Neuronal stem cell (in vitro differentiated cells): ENCODE measurements around the gene MTERF2.

Source experiments
- DNase-seq: peaks from one replicate; pipeline ENCODE4 v3.0.0-alpha.2; 2013; ENCODE audit warnings: low spot score
- H2AFZ ChIP-seq: one replicate; pipeline ENCODE4 v1.6.1; 2013; ENCODE audit warnings: mild to moderate bottlenecking, low read length, inconsistent platforms
- H2AK5ac ChIP-seq: 2 replicates; pipeline ENCODE4 v1.6.1; 2013; ENCODE audit warnings: low read depth, mild to moderate bottlenecking, inconsistent platforms, low read length, moderate library complexity, mixed read lengths
- H2BK120ac ChIP-seq: 2 replicates; pipeline ENCODE4 v1.6.1; 2013; ENCODE audit warnings: low read depth, mild to moderate bottlenecking, inconsistent platforms, low read length, moderate library complexity, mixed read lengths
- H2BK12ac ChIP-seq: one replicate; pipeline ENCODE4 v1.6.1; 2013; ENCODE audit warnings: low read length, inconsistent platforms
- H2BK15ac ChIP-seq: 2 replicates; pipeline ENCODE4 v1.6.1; 2013; ENCODE audit warnings: mild to moderate bottlenecking, low read length, inconsistent platforms, mixed read lengths
- H2BK5ac ChIP-seq: one replicate; pipeline ENCODE4 v1.6.1; 2013; ENCODE audit warnings: inconsistent platforms, mild to moderate bottlenecking, low read length, moderate library complexity
- H3K14ac ChIP-seq: one replicate; pipeline ENCODE4 v1.6.1; 2013; ENCODE audit warnings: low read length, inconsistent platforms
- H3K18ac ChIP-seq: 2 replicates; pipeline ENCODE4 v1.6.1; 2013; ENCODE audit warnings: low read length, inconsistent platforms
- H3K23ac ChIP-seq: 2 replicates; pipeline ENCODE4 v1.6.1; 2013; ENCODE audit warnings: low read depth, mild to moderate bottlenecking, mixed read lengths, low read length, inconsistent platforms; ENCODE audit not compliant: poor library complexity
- H3K27ac ChIP-seq: replicated peaks from 3 replicates; pipeline ENCODE4 v1.5.1; 2013; ENCODE audit warnings: low read length, inconsistent platforms
- H3K27me3 ChIP-seq, 3 experiments: 2 replicates each; pipeline ENCODE4 v1.6.1; 2013; ENCODE audit warnings: low read length in 3 of 3, mild to moderate bottlenecking in 2 of 3, inconsistent platforms in 1 of 3, low read depth in 1 of 3, mixed read lengths in 1 of 3, moderate library complexity in 1 of 3; ENCODE audit not compliant: control insufficient read depth in 3 of 3, insufficient read depth in 3 of 3
- H3K36me3 ChIP-seq, 2 donors: replicated peaks in 1 of 2; 2 replicates each; pipeline ENCODE4 v1.6.1; 2013; ENCODE audit warnings: low read length in 2 of 2; ENCODE audit not compliant: control insufficient read depth in 2 of 2, insufficient read depth in 2 of 2
- H3K4ac ChIP-seq: 2 replicates; pipeline ENCODE4 v1.6.1; 2013; ENCODE audit warnings: inconsistent platforms, mild to moderate bottlenecking, low read length, moderate library complexity
- H3K4me1 ChIP-seq, 2 donors: 1 replicate in 1 of 2; 2 replicates in 1 of 2; pipeline ENCODE4 v1.6.1; 2013; ENCODE audit warnings: low read length in 2 of 2, low read depth in 1 of 2; ENCODE audit not compliant: control insufficient read depth in 2 of 2, insufficient read depth in 1 of 2
- H3K4me2 ChIP-seq: one replicate; pipeline ENCODE4 v1.6.1; 2013; ENCODE audit warnings: mild to moderate bottlenecking, low read length, inconsistent platforms; ENCODE audit not compliant: insufficient read depth, poor library complexity, severe bottlenecking
- H3K4me3 ChIP-seq, 2 donors: 2 replicates each; pipeline ENCODE4 v1.5.1; 2013; ENCODE audit warnings: low read length in 2 of 2, mild to moderate bottlenecking in 2 of 2, inconsistent platforms in 1 of 2, moderate library complexity in 1 of 2
- H3K79me1 ChIP-seq: one replicate; pipeline ENCODE4 v1.6.1; 2013; ENCODE audit warnings: low read depth, mild to moderate bottlenecking, inconsistent platforms, low read length, moderate library complexity
- H3K9ac ChIP-seq: one replicate; pipeline ENCODE4 v1.6.1; 2013; ENCODE audit warnings: mild to moderate bottlenecking, low read depth, low read length, inconsistent platforms; ENCODE audit not compliant: poor library complexity
- H3K9me3 ChIP-seq, 2 donors: replicated peaks in 1 of 2; 2 replicates each; pipeline versions ENCODE3 to v1.6.1; 2013; ENCODE audit warnings: low read length in 2 of 2, mild to moderate bottlenecking in 2 of 2, inconsistent platforms in 1 of 2, low read depth in 1 of 2, mixed read lengths in 1 of 2, moderate library complexity in 1 of 2; ENCODE audit not compliant: control insufficient read depth in 2 of 2, insufficient read depth in 1 of 2
- H4K8ac ChIP-seq: one replicate; pipeline ENCODE4 v1.6.1; 2013; ENCODE audit warnings: low read depth, mild to moderate bottlenecking, inconsistent platforms, low read length, moderate library complexity
- H4K91ac ChIP-seq: one replicate; pipeline ENCODE4 v1.6.1; 2013; ENCODE audit warnings: low read length, low read depth, mild to moderate bottlenecking, inconsistent platforms; ENCODE audit not compliant: poor library complexity
- WGBS, 2 donors: extraction: QIAGEN DNeasy Blood & Tissue Kit; methylation state at CpG; one replicate each; pipeline ENCODE4 v1.1.7; 2013; ENCODE audit warnings: missing lambda C conversion rate in 2 of 2, mixed read lengths in 1 of 2; ENCODE audit not compliant: insufficient read length in 2 of 2, insufficient replicate concordance in 1 of 2; ENCODE audit errors: extremely low coverage in 2 of 2; 5-methylcytosine and 5-hydroxymethylcytosine counted together

The MTERF2 gene

DNA sequence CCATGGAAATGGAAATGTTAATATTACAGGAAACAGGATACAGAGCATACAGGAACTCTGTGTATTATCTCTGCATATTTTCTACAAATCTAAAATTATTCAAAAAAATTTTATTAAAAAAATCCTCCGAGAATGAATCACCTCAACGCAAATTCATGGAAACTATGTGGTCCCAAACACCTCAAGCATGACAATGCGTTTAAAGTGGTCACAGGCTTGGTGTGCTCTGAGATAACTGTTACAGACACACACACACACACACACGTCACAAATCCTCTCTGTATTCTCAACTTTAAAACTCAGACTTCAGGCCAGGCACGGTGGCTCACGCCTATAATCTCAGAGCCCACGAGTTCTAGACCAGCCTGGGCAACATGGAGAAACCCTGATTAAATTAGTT lies 45.3 kb upstream of the MTERF2 start:
- Histone ChIP-seq H2BK15ac (no peak overlapping the region), H4K91ac (no peak overlapping the region)
- no peak for DNase-seq

GRCh38 chr12:107031061-107031460 lies 44.1 kb upstream of the MTERF2 start:
- H4K91ac ChIP-seq, result no peak overlapping the region
- no peak overlapping the region for H2AFZ ChIP-seq
- no peak overlapping the region for H3K14ac ChIP-seq
- H2BK120ac ChIP-seq, result no peak overlapping the region
- H3K23ac ChIP-seq, result no peak overlapping the region
- no peaks in the 10 kb centered on the region for H3K27me3 ChIP-seq
- H3K9ac ChIP-seq, result no peak overlapping the region
- H3K79me1 ChIP-seq, result no peaks in the 10 kb centered on the region
- DNase-seq, result no peak
- H2BK5ac ChIP-seq, result no peak overlapping the region
- no peak overlapping the region for H2AK5ac ChIP-seq
- H3K18ac ChIP-seq, result no peak overlapping the region
- H3K4me2 ChIP-seq, result no peak overlapping the region
- WGBS, 2 donors, result no CpG with 5 or more reads among the region's 2 CpGs
- no peaks in the 10 kb centered on the region for H3K36me3 ChIP-seq
- H2BK15ac ChIP-seq, result no peak overlapping the region
- H3K4me3 ChIP-seq, result no peak overlapping the region
- no peak overlapping the region for H3K4ac ChIP-seq
- H2BK12ac ChIP-seq, result no peak overlapping the region
- H3K9me3 ChIP-seq, result no peaks in the 10 kb centered on the region
- H3K4me1 ChIP-seq, result peaks cover 4 to 10% of the 10 kb centered on the region in 2 donors
- H4K8ac ChIP-seq, result no peak overlapping the region
- H3K27ac ChIP-seq, result no peak overlapping the region

More for the DNA sequence above, 45.3 kb upstream of the MTERF2 start:
- no peak overlapping the region for H2AFZ ChIP-seq
- H2BK12ac ChIP-seq, result no peak overlapping the region
- no peaks in the 10 kb centered on the region for H3K36me3 ChIP-seq
- H3K4ac ChIP-seq, result no peak overlapping the region
- H3K79me1 ChIP-seq, result no peaks in the 10 kb centered on the region
- no peak overlapping the region for H2AK5ac ChIP-seq
- no peak overlapping the region for H3K4me2 ChIP-seq
- no peak overlapping the region for H2BK120ac ChIP-seq
- H3K9ac ChIP-seq, result no peak overlapping the region
- H3K14ac ChIP-seq, result no peak overlapping the region
- no peaks in the 10 kb centered on the region for H3K9me3 ChIP-seq
- no peak overlapping the region for H4K8ac ChIP-seq
- 100% methylated on average over 1 of the region's 7 CpGs; no CpG with 5 or more reads in 1 of the 2 donors for WGBS, 2 donors
- peaks cover 4 to 7% of the 10 kb centered on the region in 2 donors for H3K4me1 ChIP-seq
- H3K18ac ChIP-seq, result no peak overlapping the region
- no peak overlapping the region for H3K27ac ChIP-seq
- H3K4me3 ChIP-seq, result no peak overlapping the region
- no peak overlapping the region for H3K23ac ChIP-seq
- no peaks in the 10 kb centered on the region for H3K27me3 ChIP-seq
- no peak overlapping the region for H2BK5ac ChIP-seq

GRCh38 chr12:107029081-107029480 lies 42.1 kb upstream of the MTERF2 start:
- no peak overlapping the region for H2BK15ac ChIP-seq
- H2AFZ ChIP-seq, result no peak overlapping the region
- WGBS, 2 donors, result no CpG with 5 or more reads among the region's 7 CpGs
- no peak overlapping the region for H3K18ac ChIP-seq
- no peaks in the 10 kb centered on the region for H3K9me3 ChIP-seq
- H3K4me1 ChIP-seq, result peaks cover 4 to 10% of the 10 kb centered on the region in 2 donors
- no peak overlapping the region for H2AK5ac ChIP-seq
- no peak overlapping the region for H3K27ac ChIP-seq
- H2BK120ac ChIP-seq, result no peak overlapping the region
- no peak overlapping the region for H2BK5ac ChIP-seq
- H3K14ac ChIP-seq, result no peak overlapping the region
- no peak overlapping the region for H3K4me3 ChIP-seq
- H3K4ac ChIP-seq, result no peak overlapping the region
- no peaks in the 10 kb centered on the region for H3K79me1 ChIP-seq
- H3K23ac ChIP-seq, result no peak overlapping the region
- H3K9ac ChIP-seq, result no peak overlapping the region
- H4K8ac ChIP-seq, result no peak overlapping the region
- H3K36me3 ChIP-seq, result no peaks in the 10 kb centered on the region
- no peak for DNase-seq
- no peak overlapping the region for H3K4me2 ChIP-seq
- no peaks in the 10 kb centered on the region for H3K27me3 ChIP-seq
- no peak overlapping the region for H2BK12ac ChIP-seq
- no peak overlapping the region for H4K91ac ChIP-seq

DNA sequence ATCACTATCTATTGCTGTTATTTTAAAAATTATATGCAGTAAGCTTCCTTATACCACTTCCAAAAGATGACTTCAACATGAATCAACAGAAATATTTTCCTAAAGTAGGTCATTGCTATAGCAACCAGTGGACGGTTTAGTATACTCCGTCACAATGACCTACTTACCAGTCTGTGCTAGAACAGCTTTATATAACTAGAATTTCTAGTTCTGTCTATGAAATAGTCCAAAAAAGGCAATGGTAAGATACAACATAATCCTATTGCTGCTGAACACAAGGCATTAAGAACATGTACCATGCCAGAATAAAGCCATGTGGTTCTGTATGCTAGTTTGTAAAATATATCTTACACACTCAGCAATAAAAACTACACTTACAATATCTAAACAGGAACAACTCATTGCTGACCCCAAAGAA lies 40.7 kb upstream of the MTERF2 start:
- no CpG with 5 or more reads among the region's 2 CpGs for WGBS, 2 donors
- DNase-seq, result no peak

More for the DNA sequence above, 40.7 kb upstream of the MTERF2 start:
- no peaks in the 10 kb centered on the region for H3K9me3 ChIP-seq
- no peak overlapping the region for H2BK120ac ChIP-seq
- H3K27ac ChIP-seq, result no peak overlapping the region
- H2BK15ac ChIP-seq, result no peak overlapping the region
- no peak overlapping the region for H3K23ac ChIP-seq
- H3K18ac ChIP-seq, result no peak overlapping the region
- H3K79me1 ChIP-seq, result no peaks in the 10 kb centered on the region
- no peaks in the 10 kb centered on the region for H3K36me3 ChIP-seq
- no peak overlapping the region for H4K8ac ChIP-seq
- no peak overlapping the region for H2AK5ac ChIP-seq
- peaks cover 4 to 10% of the 10 kb centered on the region in 2 donors for H3K4me1 ChIP-seq
- H2AFZ ChIP-seq, result no peak overlapping the region
- no peak overlapping the region for H3K14ac ChIP-seq
- no peak overlapping the region for H3K4me2 ChIP-seq
- no peak overlapping the region for H3K4me3 ChIP-seq
- no peak overlapping the region for H3K9ac ChIP-seq
- H3K27me3 ChIP-seq, result no peaks in the 10 kb centered on the region
- H4K91ac ChIP-seq, result no peak overlapping the region
- H2BK5ac ChIP-seq, result no peak overlapping the region
- H3K4ac ChIP-seq, result no peak overlapping the region
- no peak overlapping the region for H2BK12ac ChIP-seq
